CD14-positive monocyte (primary cell): ENCODE data around the gene GON4L. TPM values are rescaled to one million over a fixed set of nuclear protein-coding genes. Genes with fewer than 3 reads are reported as not detected.
A peak's percentile ranks its signal among the peaks of the same experiment; 100 is the strongest.
"Not testable (repeated sequence)": the region's sequence is repeated elsewhere in the genome, so short reads cannot be mapped to it uniquely, and the experiment has no call there.

Experiments
- DNase-seq, 3 donors: peaks; one replicate each; pipeline ENCODE4 v3.0.0-alpha.2; 2011 to 2022
- H2AFZ ChIP-seq: 2 replicates; pipeline ENCODE4 v1.6.0; 2012; ENCODE audit warnings: mild to moderate bottlenecking, low read depth, low read length, inconsistent platforms; ENCODE audit not compliant: insufficient read depth, poor library complexity, severe bottlenecking
- H3K27ac ChIP-seq, 2 donors: 1 replicate in 1 of 2; 2 replicates in 1 of 2; pipeline ENCODE4 v1.5.1; 2012 to 2013; ENCODE audit warnings: low read length in 2 of 2, control low read depth in 1 of 2, inconsistent platforms in 1 of 2, low read depth in 1 of 2, mild to moderate bottlenecking in 1 of 2
- H3K27me3 ChIP-seq, 2 donors: one replicate each; pipeline versions ENCODE4 v1.6.0 to v1.6.1; 2011 to 2013; ENCODE audit warnings: low read length in 2 of 2; ENCODE audit not compliant: control insufficient read depth in 2 of 2, insufficient read depth in 2 of 2
- H3K36me3 ChIP-seq, 2 donors: replicated peaks in 1 of 2; 1 replicate in 1 of 2; 2 replicates in 1 of 2; pipeline versions ENCODE4 v1.5.1 to v1.6.1; 2012 to 2013; ENCODE audit warnings: low read length in 2 of 2, control low read depth in 1 of 2, inconsistent platforms in 1 of 2, mild to moderate bottlenecking in 1 of 2; ENCODE audit not compliant: insufficient read depth in 2 of 2, control insufficient read depth in 1 of 2
- H3K4me1 ChIP-seq, 2 donors: 1 replicate in 1 of 2; 2 replicates in 1 of 2; pipeline versions ENCODE4 v1.5.1 to v1.6.1; 2012 to 2013; ENCODE audit warnings: low read length in 2 of 2, control low read depth in 1 of 2, inconsistent platforms in 1 of 2, mild to moderate bottlenecking in 1 of 2, moderate library complexity in 1 of 2; ENCODE audit not compliant: insufficient read depth in 2 of 2, control insufficient read depth in 1 of 2
- H3K4me2 ChIP-seq: replicated peaks from 2 replicates; pipeline ENCODE3; 2012; ENCODE audit warnings: low read length, moderate library complexity, mild to moderate bottlenecking; ENCODE audit not compliant: poor library complexity, severe bottlenecking; ENCODE audit errors: extremely low read depth
- H3K4me3 ChIP-seq, 3 experiments: fragments of 200-600 bp in 1 of 3; sonication (generic) in 1 of 3; replicated peaks in 1 of 3; 1 replicate in 2 of 3; 2 replicates in 1 of 3; pipeline ENCODE4 v1.5.1; 2011 to 2013; ENCODE audit warnings: low read length in 3 of 3, mild to moderate bottlenecking in 3 of 3, control low read depth in 2 of 3, low read depth in 2 of 3, inconsistent platforms in 1 of 3, moderate library complexity in 1 of 3
- H3K79me2 ChIP-seq: 2 replicates; pipeline ENCODE4 v1.6.0; 2012; ENCODE audit warnings: mild to moderate bottlenecking, control low read depth, inconsistent platforms, low read length, moderate library complexity; ENCODE audit not compliant: insufficient read depth
- H3K9ac ChIP-seq: 2 replicates; pipeline ENCODE4 v1.6.0; 2017; ENCODE audit warnings: low read length, mild to moderate bottlenecking; ENCODE audit not compliant: insufficient read depth, poor library complexity, severe bottlenecking
- H3K9me3 ChIP-seq, 2 donors: replicated peaks in 1 of 2; 1 replicate in 1 of 2; 2 replicates in 1 of 2; pipeline versions ENCODE4 v1.5.1 to v1.6.1; 2012 to 2013; ENCODE audit warnings: low read length in 2 of 2, control low read depth in 1 of 2; ENCODE audit not compliant: control insufficient read depth in 1 of 2, insufficient read depth in 1 of 2
- H4K20me1 ChIP-seq: 2 replicates; pipeline ENCODE4 v1.6.0; 2012; ENCODE audit warnings: mild to moderate bottlenecking, low read length, control low read depth, moderate library complexity; ENCODE audit not compliant: insufficient read depth
- H3K27ac Mint-ChIP-seq, 7 donors: one replicate each; pipeline ENCODE4 v1.8.0; 2020; ENCODE audit warnings: mild to moderate bottlenecking in 7 of 7, mixed read lengths in 7 of 7, moderate library complexity in 6 of 7, inconsistent platforms in 2 of 7
- H3K27me3 Mint-ChIP-seq, 3 donors: one replicate each; pipeline ENCODE4 v1.8.0; 2021 to 2022; ENCODE audit warnings: low read depth in 3 of 3, mild to moderate bottlenecking in 3 of 3, mixed read lengths in 3 of 3, moderate library complexity in 3 of 3, inconsistent platforms in 1 of 3
- H3K36me3 Mint-ChIP-seq, 2 donors: one replicate each; pipeline ENCODE4 v1.8.0; 2020; ENCODE audit warnings: mixed read lengths in 2 of 2, inconsistent platforms in 1 of 2, mild to moderate bottlenecking in 1 of 2
- H3K4me1 Mint-ChIP-seq: one replicate; pipeline ENCODE4 v1.8.0; 2020; ENCODE audit warnings: mild to moderate bottlenecking, mixed read lengths
- H3K4me3 Mint-ChIP-seq, 2 donors: one replicate each; pipeline ENCODE4 v1.8.0; 2020; ENCODE audit warnings: mild to moderate bottlenecking in 2 of 2, mixed read lengths in 2 of 2, moderate library complexity in 1 of 2
- H3K9me3 Mint-ChIP-seq, 7 donors: one replicate each; pipeline ENCODE4 v1.8.0; 2020 to 2022; ENCODE audit warnings: mixed read lengths in 7 of 7, mild to moderate bottlenecking in 6 of 7, moderate library complexity in 6 of 7, inconsistent platforms in 2 of 7
- WGBS: methylation state at CpG from one replicate; pipeline ENCODE4 v1.1.5; 2013; ENCODE audit warnings: missing lambda C conversion rate; ENCODE audit not compliant: insufficient coverage; 5-methylcytosine and 5-hydroxymethylcytosine counted together
- intact Hi-C, 2 donors: fragments of 100-400 bp; cut with micrococcal nuclease; formaldehyde crosslinking; loops; one replicate each; pipeline versions ENCODE4 v1.15.0 to v1.15.1; 2023
- polyA plus RNA-seq, 3 donors: library from polyadenylated mRNA; depleted of rRNA in 1 of 3; unstranded in 2 of 3; stranded (reverse) in 1 of 3; fragments of 300-500 nt in 2 of 3; fragments of >200 nt in 1 of 3; fragmentation: Illumina TruSeq in 2 of 3; gene quantifications; 1 replicate in 2 of 3; 2 replicates in 1 of 3; pipeline ENCODE4 v1.2.3, GENCODE V29; 2012 to 2021
- TF ChIP-seq, protein P1 (sequence below): fragments of 200-600 bp; IDR thresholded peaks from one replicate; pipeline ENCODE4 v1.8.0; 2022; ENCODE audit warnings: antibody characterized with exemption, mild to moderate bottlenecking

GON4L gene
- polyA plus RNA-seq, 3 donors = 8.5 to 39.5 (median 14.0) TPM

DNA sequence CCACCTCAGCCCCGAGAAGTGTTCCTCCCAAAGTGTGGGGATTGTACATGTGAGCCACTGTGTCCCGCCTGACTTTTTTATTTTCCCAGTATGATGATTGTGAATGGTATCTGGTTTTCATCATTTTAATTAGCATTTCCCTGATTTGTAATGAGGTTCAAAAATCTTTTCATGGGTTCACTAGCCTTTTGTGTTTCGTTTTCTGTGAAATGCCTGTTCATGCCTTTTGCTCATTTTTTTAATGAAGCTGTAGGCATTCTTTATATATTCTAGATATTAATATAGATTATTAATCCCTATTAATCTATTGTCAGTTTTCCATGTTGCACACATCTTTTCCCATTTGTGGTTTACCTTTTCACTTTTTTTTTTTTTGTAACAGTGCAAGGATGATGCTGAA, 147.6 kb downstream of the GON4L start:
- no peak for DNase-seq
- no peak overlapping the region for H3K4me3 ChIP-seq
- no peak overlapping the region for H3K4me2 ChIP-seq
- no peak overlapping the region for H2AFZ ChIP-seq
- H3K27me3 ChIP-seq = no peaks in the 10 kb centered on the region
- no peak overlapping the region for H3K27ac ChIP-seq
- peaks cover 43% of the 10 kb centered on the region for H3K79me2 ChIP-seq
- no peaks in the 10 kb centered on the region for H3K4me1 ChIP-seq
- Mint-ChIP-seq H3K27me3 (no peaks in the 10 kb centered on the region), H3K4me1 (peaks cover 8% of the 10 kb centered on the region), H3K36me3 (peaks cover 22 to 35% of the 10 kb centered on the region in 2 donors), H3K4me3 (no peak overlapping the region), H3K9me3 (peaks cover 0 to 7% (median 0%) of the 10 kb centered on the region in 7 donors), H3K27ac (peak overlapping the region in 2 of 7 donors; percentile 24 to 42)
- peaks cover 18 to 38% of the 10 kb centered on the region in 2 donors for H3K36me3 ChIP-seq
- WGBS = no CpG with 5 or more reads among the region's 3 CpGs
- TF ChIP-seq, protein P1, sequence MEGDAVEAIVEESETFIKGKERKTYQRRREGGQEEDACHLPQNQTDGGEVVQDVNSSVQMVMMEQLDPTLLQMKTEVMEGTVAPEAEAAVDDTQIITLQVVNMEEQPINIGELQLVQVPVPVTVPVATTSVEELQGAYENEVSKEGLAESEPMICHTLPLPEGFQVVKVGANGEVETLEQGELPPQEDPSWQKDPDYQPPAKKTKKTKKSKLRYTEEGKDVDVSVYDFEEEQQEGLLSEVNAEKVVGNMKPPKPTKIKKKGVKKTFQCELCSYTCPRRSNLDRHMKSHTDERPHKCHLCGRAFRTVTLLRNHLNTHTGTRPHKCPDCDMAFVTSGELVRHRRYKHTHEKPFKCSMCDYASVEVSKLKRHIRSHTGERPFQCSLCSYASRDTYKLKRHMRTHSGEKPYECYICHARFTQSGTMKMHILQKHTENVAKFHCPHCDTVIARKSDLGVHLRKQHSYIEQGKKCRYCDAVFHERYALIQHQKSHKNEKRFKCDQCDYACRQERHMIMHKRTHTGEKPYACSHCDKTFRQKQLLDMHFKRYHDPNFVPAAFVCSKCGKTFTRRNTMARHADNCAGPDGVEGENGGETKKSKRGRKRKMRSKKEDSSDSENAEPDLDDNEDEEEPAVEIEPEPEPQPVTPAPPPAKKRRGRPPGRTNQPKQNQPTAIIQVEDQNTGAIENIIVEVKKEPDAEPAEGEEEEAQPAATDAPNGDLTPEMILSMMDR = no peak
- H3K9ac ChIP-seq = no peak overlapping the region
- H4K20me1 ChIP-seq = peaks cover 11% of the 10 kb centered on the region
- intact Hi-C loops = no loop called here
- no peaks in the 10 kb centered on the region for H3K9me3 ChIP-seq

DNA sequence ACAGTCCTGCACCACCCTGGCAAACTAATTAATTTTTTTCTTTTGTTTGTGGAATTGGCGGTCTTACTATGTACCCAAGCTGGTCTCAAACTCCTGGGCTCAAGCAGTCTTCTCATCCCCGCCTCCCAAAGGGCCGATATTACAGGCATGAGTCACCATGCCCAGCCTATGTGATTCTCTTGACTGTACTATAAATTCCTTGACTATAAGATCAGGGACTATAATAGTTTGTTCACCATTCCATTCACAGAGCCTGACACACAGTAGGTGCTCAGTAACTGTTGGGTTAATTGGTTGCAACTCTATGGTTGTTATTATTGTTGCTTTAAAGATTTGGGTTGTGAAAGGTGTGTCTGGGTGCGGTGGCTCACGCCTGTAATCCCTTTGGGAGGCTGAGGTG, 150.9 kb downstream of the GON4L start:
- peaks cover 63% of the 10 kb centered on the region for H3K79me2 ChIP-seq
- H4K20me1 ChIP-seq = peaks cover 19% of the 10 kb centered on the region
- WGBS = 94% methylated on average over 2 of the region's 5 CpGs
- peaks cover 0 to 4% of the 10 kb centered on the region in 2 donors for H3K4me1 ChIP-seq
- H3K4me3 Mint-ChIP-seq = no peak overlapping the region
- H3K27me3 Mint-ChIP-seq = peaks cover 0 to 2% (median 0%) of the 10 kb centered on the region in 3 donors
- TF ChIP-seq, protein P1 = no peak
- no peak overlapping the region for H3K27ac Mint-ChIP-seq
- no peaks in the 10 kb centered on the region for H3K9me3 ChIP-seq
- intact Hi-C loops = no loop called here
- H3K9ac ChIP-seq = no peak overlapping the region
- peaks cover 6 to 13% of the 10 kb centered on the region in 2 donors for H3K36me3 Mint-ChIP-seq
- peaks cover 6% of the 10 kb centered on the region for H3K4me1 Mint-ChIP-seq
- H3K36me3 ChIP-seq = peaks cover 5 to 13% of the 10 kb centered on the region in 2 donors
- no peak overlapping the region for H3K27ac ChIP-seq
- H3K4me3 ChIP-seq = no peak overlapping the region
- DNase-seq = no peak
- H3K4me2 ChIP-seq = no peak overlapping the region
- H2AFZ ChIP-seq = no peak overlapping the region
- H3K9me3 Mint-ChIP-seq = peaks cover 0 to 7% (median 0%) of the 10 kb centered on the region in 7 donors
- no peaks in the 10 kb centered on the region for H3K27me3 ChIP-seq

DNA sequence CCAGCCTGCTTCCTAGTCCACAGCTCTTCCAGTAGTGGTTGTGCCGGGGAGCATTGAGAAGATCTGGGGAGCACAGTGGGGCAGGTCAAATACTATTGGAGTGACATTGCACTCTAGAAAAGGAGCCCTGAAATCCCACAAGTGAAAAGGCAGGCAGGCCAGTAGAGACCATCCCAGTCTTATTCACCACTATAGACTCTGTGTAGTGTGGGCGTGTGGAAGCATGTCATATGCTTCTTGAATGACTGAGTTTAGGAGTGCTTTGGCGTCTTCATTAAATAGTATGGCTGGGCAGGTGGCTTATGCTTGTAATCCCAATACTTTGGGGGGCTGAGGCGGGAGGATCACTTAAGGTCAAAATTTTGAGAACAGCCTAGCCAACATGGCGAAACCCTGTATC, 152.6 kb downstream of the GON4L start:
- H3K4me1 ChIP-seq, H3K4me3 ChIP-seq, H3K9ac ChIP-seq, H3K4me2 ChIP-seq, H3K27me3 ChIP-seq, H3K9me3 Mint-ChIP-seq, H3K9me3 ChIP-seq, H3K4me1 Mint-ChIP-seq, intact Hi-C loops, H3K36me3 ChIP-seq, H3K27ac ChIP-seq, DNase-seq, H3K27ac Mint-ChIP-seq, H3K27me3 Mint-ChIP-seq, H2AFZ ChIP-seq, H3K4me3 Mint-ChIP-seq: not testable (repeated sequence)
- no CpG with 5 or more reads among the region's 5 CpGs for WGBS
- peaks cover 23% of the 10 kb centered on the region for H4K20me1 ChIP-seq
- peaks cover 2 to 11% of the 10 kb centered on the region in 2 donors for H3K36me3 Mint-ChIP-seq
- H3K79me2 ChIP-seq = peaks cover 70% of the 10 kb centered on the region
